GM18951 (cell line): ENCODE data around the gene NANOS3.
"Not testable (repeated sequence)": the region's sequence is repeated elsewhere in the genome, so short reads cannot be mapped to it uniquely, and the experiment has no call there.

Experiments used
- POLR2A ChIP-seq: IDR thresholded peaks from 4 replicates; pipeline ENCODE4 v1.6.1; 2011; ENCODE audit warnings: mild to moderate bottlenecking; ENCODE audit not compliant: insufficient read length, insufficient read depth; ENCODE audit errors: extremely low read depth
- in situ Hi-C: fragments of 300-500 bp; cut with MboI; formaldehyde crosslinking; loops from one replicate; pipeline ENCODE4 v1.12.0; 2022; ENCODE audit warnings: low sequenced_read_pairs, mixed read lengths, inconsistent platforms; ENCODE audit not compliant: unreplicated experiment

The NANOS3 gene

GRCh38 chr19:13917888-13918406 is 41.0 kb downstream of the NANOS3 start:
- in situ Hi-C loops = no loop called here
- no peak for TF ChIP-seq POLR2A

DNA sequence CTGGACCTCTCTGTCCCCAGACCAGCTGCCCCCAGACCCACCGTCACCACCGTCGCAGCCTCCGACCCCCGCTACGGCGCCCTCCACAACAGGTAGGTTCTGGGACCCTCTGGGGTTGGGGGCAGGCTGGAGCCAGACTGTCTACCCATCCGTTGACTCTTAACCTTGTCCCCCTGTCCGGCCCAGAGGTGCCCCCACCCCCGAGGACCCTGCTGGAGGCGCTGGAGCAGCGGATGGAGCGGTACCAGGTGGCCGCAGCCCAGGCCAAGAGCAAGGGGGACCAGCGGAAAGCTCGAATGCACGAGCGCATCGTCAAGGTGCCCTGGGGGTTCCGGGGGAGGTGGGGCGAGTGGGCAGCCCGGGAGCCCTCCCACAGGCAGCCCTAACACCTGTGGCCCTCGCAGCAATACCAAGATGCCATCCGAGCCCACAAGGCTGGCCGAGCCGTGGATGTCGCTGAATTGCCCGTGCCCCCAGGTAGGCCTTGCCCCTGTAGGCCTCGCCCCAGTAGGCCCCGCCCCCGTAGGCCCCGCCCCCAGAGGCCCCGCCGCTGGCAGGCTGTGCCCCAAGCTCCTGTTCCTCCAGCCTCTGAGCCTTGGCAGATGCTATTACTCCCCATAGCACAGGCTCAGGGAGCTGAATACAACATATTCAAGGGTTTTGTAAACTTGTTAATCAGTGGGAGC is 41.9 kb downstream of the NANOS3 start:
- TF ChIP-seq POLR2A = no peak
- in situ Hi-C loops = no loop called here

GRCh38 chr19:13920524-13920923 is 43.6 kb downstream of the NANOS3 start:
- in situ Hi-C loops = no loop called here
- TF ChIP-seq POLR2A = no peak

DNA sequence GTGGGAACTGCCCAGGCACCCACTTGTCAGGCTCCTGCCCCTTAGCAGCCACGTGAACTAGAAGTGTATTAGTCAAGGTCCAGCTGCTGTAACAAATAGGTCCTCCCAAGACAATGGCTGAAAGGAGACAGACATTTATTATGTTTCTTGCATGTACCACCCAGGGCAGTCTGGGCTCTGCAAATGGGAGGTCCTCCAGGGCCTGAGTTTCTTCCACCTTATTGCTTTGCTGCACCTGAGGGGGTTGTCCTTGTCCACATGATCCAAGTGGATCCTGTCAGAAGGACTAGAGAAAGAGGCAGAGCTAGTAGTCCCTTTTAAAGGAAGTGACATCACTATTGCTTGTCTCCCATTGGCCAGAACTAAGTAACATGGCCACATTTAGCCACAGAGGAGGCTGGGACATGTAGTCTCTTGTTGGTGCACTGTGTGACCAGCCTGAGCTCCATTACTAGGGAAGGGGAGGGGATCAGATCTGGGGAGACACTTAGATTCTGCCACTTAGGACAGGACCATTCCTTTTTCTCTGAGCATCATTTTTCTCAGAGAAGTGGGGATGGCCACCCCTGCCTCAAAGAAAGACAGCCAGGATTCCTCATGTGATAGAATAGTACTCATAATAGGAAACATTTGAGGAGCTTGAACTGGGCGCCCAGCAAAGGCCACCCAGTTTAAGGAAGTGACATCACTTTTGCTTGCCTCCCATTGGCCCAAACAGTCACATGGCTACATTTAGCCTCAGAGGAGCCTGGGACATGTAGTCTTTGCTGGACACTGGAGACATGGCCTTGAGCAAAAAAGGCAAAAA is 44.2 kb downstream of the NANOS3 start:
- TF ChIP-seq POLR2A = no peak
- in situ Hi-C loops = no loop called here

- in situ Hi-C loops = not testable (repeated sequence)
These were observed 45.2 kb downstream of the NANOS3 start for GRCh38 chr19:13922118-13922517.

DNA sequence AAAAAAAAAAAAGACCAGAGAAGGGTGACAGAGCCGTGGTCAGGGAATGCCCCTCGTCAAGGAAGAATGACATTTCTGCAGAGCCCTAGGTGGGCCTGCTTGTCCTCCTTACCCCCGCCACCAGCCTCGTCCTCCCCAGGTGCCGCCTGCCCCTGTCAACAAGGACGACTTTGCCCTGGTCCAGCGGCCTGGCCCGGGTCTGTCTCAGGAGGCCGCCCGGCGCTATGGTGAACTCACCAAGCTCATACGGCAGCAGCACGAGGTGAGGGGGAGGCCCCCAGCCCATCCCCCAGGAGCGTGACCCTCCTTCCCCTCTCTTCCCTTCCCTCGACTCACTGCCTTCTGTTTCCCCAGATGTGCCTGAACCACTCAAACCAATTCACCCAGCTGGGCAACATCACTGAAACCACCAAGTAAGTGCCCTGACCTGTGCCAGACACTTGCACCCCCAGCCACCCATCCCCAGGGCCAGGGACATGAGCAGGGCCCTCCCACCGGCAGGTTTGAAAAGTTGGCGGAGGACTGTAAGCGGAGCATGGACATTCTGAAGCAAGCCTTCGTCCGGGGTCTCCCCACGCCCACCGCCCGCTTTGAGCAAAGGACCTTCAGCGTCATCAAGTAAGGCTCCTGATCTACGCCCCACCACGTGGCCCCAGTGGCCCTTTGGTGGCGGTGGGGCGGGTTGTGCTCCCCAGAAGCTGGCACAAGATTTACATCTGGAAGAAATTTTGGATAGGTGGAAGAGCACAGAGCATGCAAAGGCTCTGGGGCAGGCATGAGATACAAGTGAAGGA is 46.5 kb downstream of the NANOS3 start:
- TF ChIP-seq POLR2A = no peak
- in situ Hi-C loops = no loop called here

- TF ChIP-seq POLR2A = no peak
- in situ Hi-C loops = no loop called here
These were observed 49.1 kb downstream of the NANOS3 start for GRCh38 chr19:13926010-13926409.

- in situ Hi-C loops = no loop called here
- no peak for TF ChIP-seq POLR2A
These were observed 49.8 kb downstream of the NANOS3 start for GRCh38 chr19:13926715-13927114.

GRCh38 chr19:13929340-13929739 is 52.4 kb downstream of the NANOS3 start:
- in situ Hi-C loops = no loop called here
- TF ChIP-seq POLR2A = no peak

GRCh38 chr19:13929956-13930355 is 53.0 kb downstream of the NANOS3 start:
- no peak for TF ChIP-seq POLR2A
- in situ Hi-C loops = no loop called here
